A673 (cell line): ENCODE results near the gene C1QTNF9B. TPM values are rescaled to one million over a fixed set of nuclear protein-coding genes. Genes with fewer than 3 reads are reported as not detected.

Experiments used
- BruUV-seq: library from RNA; stranded (reverse); fragments of 400-500 nt; replicated peaks from 2 replicates; lab custom pipeline; 2021; lab: Mats Ljungman, UMichigan
- CTCF ChIA-PET: fragments of 300-600 bp; sonication (Branson Sonifier 250); formaldehyde crosslinking; loops from one replicate; lab custom pipeline; 2022; ENCODE audit warnings: antibody characterized with exemption; lab: Charles Lee
- POLR2A ChIA-PET: fragments of 300-600 bp; sonication (Branson Sonifier 250); formaldehyde crosslinking; loops from one replicate; lab custom pipeline; 2022; ENCODE audit warnings: antibody characterized with exemption; ENCODE audit not compliant: low non-redundant PET; lab: Charles Lee
- DNase-seq: peaks from one replicate; pipeline ENCODE4 v3.0.0-alpha.2; 2015; ENCODE audit warnings: low spot score
- H3K27ac ChIP-seq: fragments of 200-600 bp; sonication (generic); 2 replicates; pipeline ENCODE4 v1.5.1; 2016; ENCODE audit warnings: mixed run types, low read depth, mild to moderate bottlenecking, mixed read lengths, antibody characterized with exemption, low read length; ENCODE audit not compliant: poor library complexity, severe bottlenecking
- H3K27me3 ChIP-seq: fragments of 200-600 bp; sonication (generic); replicated peaks from 2 replicates; pipeline ENCODE4 v1.6.1; 2017; ENCODE audit warnings: mixed run types, low read depth, mild to moderate bottlenecking, mixed read lengths, antibody characterized with exemption, low read length; ENCODE audit not compliant: insufficient read depth, poor library complexity
- H3K36me3 ChIP-seq: fragments of 200-600 bp; sonication (generic); 2 replicates; pipeline ENCODE4 v1.6.1; 2016; ENCODE audit warnings: mixed run types, mild to moderate bottlenecking, mixed read lengths, antibody characterized with exemption, low read length; ENCODE audit not compliant: insufficient read depth, poor library complexity, severe bottlenecking
- H3K4me1 ChIP-seq: fragments of 200-600 bp; sonication (generic); 2 replicates; pipeline ENCODE4 v1.6.1; 2017; ENCODE audit warnings: mixed run types, mild to moderate bottlenecking, mixed read lengths, antibody characterized with exemption, low read length; ENCODE audit not compliant: insufficient read depth, poor library complexity, severe bottlenecking
- H3K4me3 ChIP-seq: fragments of 200-600 bp; sonication (generic); 2 replicates; pipeline ENCODE4 v1.5.1; 2016; ENCODE audit warnings: low read depth, mixed run types, mild to moderate bottlenecking, mixed read lengths, low read length; ENCODE audit not compliant: poor library complexity, severe bottlenecking
- H3K9me3 ChIP-seq: fragments of 200-600 bp; sonication (generic); 2 replicates; pipeline ENCODE4 v1.6.1; 2016; ENCODE audit warnings: mixed run types, low read depth, mild to moderate bottlenecking, mixed read lengths, antibody characterized with exemption, low read length; ENCODE audit not compliant: poor library complexity, severe bottlenecking
- EZH2 ChIP-seq: fragments of 200-600 bp; sonication (generic); IDR thresholded peaks from 2 replicates; pipeline ENCODE4 v1.6.1; 2017; ENCODE audit warnings: borderline replicate concordance, low read depth, mild to moderate bottlenecking, mixed read lengths, antibody characterized with exemption, low read length; ENCODE audit not compliant: poor library complexity, severe bottlenecking
- intact Hi-C: fragments of 100-400 bp; cut with micrococcal nuclease; formaldehyde crosslinking; loops from one replicate; pipeline ENCODE4 v1.10.0; 2022; ENCODE audit not compliant: unreplicated experiment
- total RNA-seq: library from RNA; stranded (reverse); gene quantifications from 2 replicates; pipeline ENCODE4 v1.2.3, GENCODE V29; 2021
- TF ChIP-seq, protein P1 (sequence below): fragments of 300-800, 200-600 bp; sonication (generic); conservative IDR thresholded peaks from 2 replicates; pipeline ENCODE4 v1.5.1; 2017; ENCODE audit warnings: low read depth, mild to moderate bottlenecking, antibody characterized with exemption, low read length, moderate library complexity, mixed read lengths

C1QTNF9B gene
- total RNA-seq, 1 experiment from 2014 or later, result not detected

DNA sequence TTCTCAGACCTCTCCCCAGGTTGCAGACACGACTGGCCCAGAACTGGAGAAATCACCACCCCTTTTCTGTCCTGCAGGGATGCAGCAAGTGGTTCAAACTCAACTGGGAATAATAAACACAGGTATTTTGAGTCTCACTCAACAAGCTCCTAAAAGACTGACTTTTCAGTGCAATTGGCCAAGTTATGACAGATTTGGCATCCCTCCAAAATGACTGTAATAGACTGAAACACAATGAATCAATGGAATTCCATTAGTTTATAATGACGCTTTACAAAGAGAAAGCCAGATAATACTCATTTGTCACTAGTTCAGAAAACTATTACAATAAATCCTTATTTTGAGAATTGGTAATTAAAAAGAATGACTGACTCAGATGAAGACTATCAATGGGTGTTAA is 46.2 kb downstream of the C1QTNF9B start:
- Histone ChIP-seq H3K4me3 (no peak overlapping the region), H3K9me3 (no peaks in the 10 kb centered on the region), H3K27me3 (no peaks in the 10 kb centered on the region), H3K27ac (no peak overlapping the region), H3K36me3 (no peaks in the 10 kb centered on the region), H3K4me1 (no peaks in the 10 kb centered on the region)
- ChIA-PET CTCF (no interaction called here), POLR2A (no interaction called here)
- intact Hi-C loops, result no loop called here
- no TSS peak for BruUV-seq
- TF ChIP-seq, protein P1, sequence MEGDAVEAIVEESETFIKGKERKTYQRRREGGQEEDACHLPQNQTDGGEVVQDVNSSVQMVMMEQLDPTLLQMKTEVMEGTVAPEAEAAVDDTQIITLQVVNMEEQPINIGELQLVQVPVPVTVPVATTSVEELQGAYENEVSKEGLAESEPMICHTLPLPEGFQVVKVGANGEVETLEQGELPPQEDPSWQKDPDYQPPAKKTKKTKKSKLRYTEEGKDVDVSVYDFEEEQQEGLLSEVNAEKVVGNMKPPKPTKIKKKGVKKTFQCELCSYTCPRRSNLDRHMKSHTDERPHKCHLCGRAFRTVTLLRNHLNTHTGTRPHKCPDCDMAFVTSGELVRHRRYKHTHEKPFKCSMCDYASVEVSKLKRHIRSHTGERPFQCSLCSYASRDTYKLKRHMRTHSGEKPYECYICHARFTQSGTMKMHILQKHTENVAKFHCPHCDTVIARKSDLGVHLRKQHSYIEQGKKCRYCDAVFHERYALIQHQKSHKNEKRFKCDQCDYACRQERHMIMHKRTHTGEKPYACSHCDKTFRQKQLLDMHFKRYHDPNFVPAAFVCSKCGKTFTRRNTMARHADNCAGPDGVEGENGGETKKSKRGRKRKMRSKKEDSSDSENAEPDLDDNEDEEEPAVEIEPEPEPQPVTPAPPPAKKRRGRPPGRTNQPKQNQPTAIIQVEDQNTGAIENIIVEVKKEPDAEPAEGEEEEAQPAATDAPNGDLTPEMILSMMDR, result no peak
- no peak for TF ChIP-seq EZH2
- DNase-seq, result no peak

DNA sequence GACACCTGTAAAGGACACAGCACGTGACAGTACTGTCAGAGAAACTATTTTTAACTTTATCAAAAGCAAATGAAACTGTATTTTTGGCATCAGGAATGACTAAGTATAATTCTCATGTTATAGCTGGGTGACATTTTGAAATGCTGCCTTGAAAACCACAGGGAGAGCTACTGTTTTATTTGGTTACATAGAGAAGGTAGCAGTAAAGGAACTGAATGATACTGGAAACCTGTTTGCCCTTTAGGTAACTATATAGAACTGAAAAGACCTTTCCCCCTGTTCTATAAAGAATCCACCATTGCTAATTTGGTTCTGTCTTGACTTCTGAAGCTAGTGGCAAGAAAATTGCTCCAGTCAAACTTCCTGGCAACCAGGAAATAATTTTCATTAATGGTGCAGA is 47.2 kb downstream of the C1QTNF9B start:
- CTCF ChIA-PET, result no interaction called here
- Histone ChIP-seq H3K27me3 (no peaks in the 10 kb centered on the region), H3K9me3 (no peaks in the 10 kb centered on the region), H3K36me3 (no peaks in the 10 kb centered on the region), H3K27ac (no peak overlapping the region), H3K4me3 (no peak overlapping the region), H3K4me1 (no peaks in the 10 kb centered on the region)
- BruUV-seq, result no TSS peak
- DNase-seq, result no peak
- intact Hi-C loops, result no loop called here
- TF ChIP-seq, protein P1, result no peak
- no peak for TF ChIP-seq EZH2
- POLR2A ChIA-PET, result no interaction called here

DNA sequence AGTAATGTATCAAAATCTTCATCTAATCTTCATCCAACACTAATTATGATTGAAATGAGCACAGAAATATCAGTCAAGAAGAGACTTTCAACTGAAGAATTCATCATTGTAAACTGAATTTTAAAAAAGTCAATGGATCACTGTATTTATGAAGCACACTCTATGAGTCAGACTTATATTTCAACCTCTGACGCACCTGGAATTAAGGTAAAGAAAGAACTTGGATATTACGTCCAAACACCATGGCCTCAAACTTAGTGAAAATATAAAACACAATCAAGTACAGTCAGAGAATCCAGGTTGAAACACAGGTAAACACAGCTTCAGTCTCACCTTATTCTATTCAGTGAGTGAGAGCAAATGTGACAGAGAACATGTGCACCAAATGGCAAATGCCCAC is 47.6 kb downstream of the C1QTNF9B start:
- ChIA-PET POLR2A (no interaction called here), CTCF (no interaction called here)
- Histone ChIP-seq H3K4me3 (no peak overlapping the region), H3K4me1 (no peaks in the 10 kb centered on the region), H3K27ac (no peak overlapping the region), H3K9me3 (no peaks in the 10 kb centered on the region), H3K36me3 (no peaks in the 10 kb centered on the region), H3K27me3 (no peaks in the 10 kb centered on the region)
- intact Hi-C loops, result no loop called here
- BruUV-seq, result no TSS peak
- TF ChIP-seq, protein P1, result no peak
- no peak for TF ChIP-seq EZH2
- DNase-seq, result no peak
